ENCODE measurements around the gene MECP2. TPM values are rescaled to one million over a fixed set of nuclear protein-coding genes. Genes with fewer than 3 reads are reported as not detected.

MECP2 gene
- total and polyA plus RNA-seq, 2 of the 13 experiments (the other 11 are each of a cell fraction or from before 2014, with no cell fraction given): 7.9 to 18.1 TPM

DNA sequence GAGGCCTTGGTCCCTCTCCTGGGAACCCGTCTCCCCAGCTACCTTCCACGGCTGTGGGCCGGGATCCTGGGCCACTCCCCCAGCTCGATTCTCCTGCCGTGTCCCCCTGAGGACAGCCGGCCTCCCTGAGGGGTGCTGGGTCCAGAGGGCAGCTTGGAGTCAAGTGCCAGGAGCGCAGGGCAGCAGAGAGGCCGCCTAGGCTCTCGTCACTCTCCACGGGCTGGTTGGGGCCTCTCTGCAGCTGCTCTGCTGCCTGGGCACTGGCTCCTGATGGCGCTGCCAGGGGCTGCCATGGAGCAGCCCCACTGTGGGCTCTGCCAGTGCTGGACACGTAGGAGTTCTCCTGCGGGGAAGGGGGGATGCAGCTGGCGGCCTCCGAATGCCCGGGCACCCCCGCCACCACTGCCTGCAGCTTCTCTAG is 84.5 kb downstream of the MECP2 start (continued):
- TF ChIP-seq NBN (conservative IDR thresholded peaks at IDR 0.05) (no peak), ZNF468 (CRISPR knock-in tag; IDR thresholded peaks at IDR 0.05) (no peak), ZBTB8A (CRISPR knock-in tag; IDR thresholded peaks at IDR 0.05; ENCODE audit: borderline replicate concordance, low read depth) (no peak), HNF4A (CRISPR knock-in tag; IDR thresholded peaks at IDR 0.05) (peak; percentile 4; the same call in 1 of the 2 replicates), NCOA2 (CRISPR knock-in tag; IDR thresholded peaks at IDR 0.05) (0 out of 2 replicates have a peak, but pooled peaks have one; percentile 2), ZSCAN31 (CRISPR knock-in tag; IDR thresholded peaks at IDR 0.05; ENCODE audit: low read depth) (no peak), HES4 (CRISPR knock-in tag; IDR thresholded peaks at IDR 0.05; ENCODE audit: borderline replicate concordance) (no peak), TCF7L2 (IDR thresholded peaks at IDR 0.05; ENCODE audit: low read depth, low read length) (no peak), ZNF441 (CRISPR knock-in tag; IDR thresholded peaks at IDR 0.05; ENCODE audit: borderline replicate concordance) (no peak)
- TF ChIP-seq, protein P1, sequence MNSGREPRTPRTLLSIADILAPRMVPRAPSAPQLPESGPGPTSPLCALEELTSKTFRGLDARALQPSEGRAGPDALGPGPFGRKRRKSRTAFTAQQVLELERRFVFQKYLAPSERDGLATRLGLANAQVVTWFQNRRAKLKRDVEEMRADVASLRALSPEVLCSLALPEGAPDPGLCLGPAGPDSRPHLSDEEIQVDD (CRISPR knock-in tag; IDR thresholded peaks at IDR 0.05; ENCODE audit: borderline replicate concordance): no peak
- TF ChIP-seq, protein P2, sequence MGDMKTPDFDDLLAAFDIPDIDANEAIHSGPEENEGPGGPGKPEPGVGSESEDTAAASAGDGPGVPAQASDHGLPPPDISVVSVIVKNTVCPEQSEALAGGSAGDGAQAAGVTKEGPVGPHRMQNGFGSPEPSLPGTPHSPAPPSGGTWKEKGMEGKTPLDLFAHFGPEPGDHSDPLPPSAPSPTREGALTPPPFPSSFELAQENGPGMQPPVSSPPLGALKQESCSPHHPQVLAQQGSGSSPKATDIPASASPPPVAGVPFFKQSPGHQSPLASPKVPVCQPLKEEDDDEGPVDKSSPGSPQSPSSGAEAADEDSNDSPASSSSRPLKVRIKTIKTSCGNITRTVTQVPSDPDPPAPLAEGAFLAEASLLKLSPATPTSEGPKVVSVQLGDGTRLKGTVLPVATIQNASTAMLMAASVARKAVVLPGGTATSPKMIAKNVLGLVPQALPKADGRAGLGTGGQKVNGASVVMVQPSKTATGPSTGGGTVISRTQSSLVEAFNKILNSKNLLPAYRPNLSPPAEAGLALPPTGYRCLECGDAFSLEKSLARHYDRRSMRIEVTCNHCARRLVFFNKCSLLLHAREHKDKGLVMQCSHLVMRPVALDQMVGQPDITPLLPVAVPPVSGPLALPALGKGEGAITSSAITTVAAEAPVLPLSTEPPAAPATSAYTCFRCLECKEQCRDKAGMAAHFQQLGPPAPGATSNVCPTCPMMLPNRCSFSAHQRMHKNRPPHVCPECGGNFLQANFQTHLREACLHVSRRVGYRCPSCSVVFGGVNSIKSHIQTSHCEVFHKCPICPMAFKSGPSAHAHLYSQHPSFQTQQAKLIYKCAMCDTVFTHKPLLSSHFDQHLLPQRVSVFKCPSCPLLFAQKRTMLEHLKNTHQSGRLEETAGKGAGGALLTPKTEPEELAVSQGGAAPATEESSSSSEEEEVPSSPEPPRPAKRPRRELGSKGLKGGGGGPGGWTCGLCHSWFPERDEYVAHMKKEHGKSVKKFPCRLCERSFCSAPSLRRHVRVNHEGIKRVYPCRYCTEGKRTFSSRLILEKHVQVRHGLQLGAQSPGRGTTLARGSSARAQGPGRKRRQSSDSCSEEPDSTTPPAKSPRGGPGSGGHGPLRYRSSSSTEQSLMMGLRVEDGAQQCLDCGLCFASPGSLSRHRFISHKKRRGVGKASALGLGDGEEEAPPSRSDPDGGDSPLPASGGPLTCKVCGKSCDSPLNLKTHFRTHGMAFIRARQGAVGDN (CRISPR knock-in tag; IDR thresholded peaks at IDR 0.05): peak; percentile 53; the same call in 1 of the 2 replicates
